ENCODE data around the gene CEP295NL.
"Not testable (repeated sequence)": the region's sequence is repeated elsewhere in the genome, so short reads cannot be mapped to it uniquely, and the experiment has no call there.

Gene CEP295NL

DNA sequence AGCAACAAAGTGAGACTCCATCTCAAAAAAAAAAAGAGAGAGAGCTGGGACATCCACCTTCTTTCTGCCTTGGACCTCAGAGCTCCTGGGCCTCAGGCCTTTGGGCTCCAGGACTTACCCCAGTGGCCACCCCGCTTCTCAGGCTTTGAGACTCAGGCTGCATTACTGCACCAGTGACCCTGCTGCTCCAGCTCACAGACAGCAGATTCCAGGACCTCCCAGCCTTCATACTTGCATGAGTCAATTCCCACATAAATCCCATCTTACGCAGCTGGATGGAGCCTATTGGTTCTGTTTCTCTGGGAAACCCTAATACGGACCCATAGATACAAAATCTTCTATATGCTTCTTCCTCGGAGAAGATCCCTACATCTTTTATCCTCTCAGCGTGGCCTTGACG, 2.1 kb upstream of the CEP295NL start:
- DNase-seq: no peak

GRCh38 chr17:78904371-78904770, 1.4 kb upstream of the CEP295NL start:
- DNase-seq: no peak

GRCh38 chr17:78902231-78902630, 770 bp downstream of the CEP295NL start:
- not testable (repeated sequence) for DNase-seq

DNA sequence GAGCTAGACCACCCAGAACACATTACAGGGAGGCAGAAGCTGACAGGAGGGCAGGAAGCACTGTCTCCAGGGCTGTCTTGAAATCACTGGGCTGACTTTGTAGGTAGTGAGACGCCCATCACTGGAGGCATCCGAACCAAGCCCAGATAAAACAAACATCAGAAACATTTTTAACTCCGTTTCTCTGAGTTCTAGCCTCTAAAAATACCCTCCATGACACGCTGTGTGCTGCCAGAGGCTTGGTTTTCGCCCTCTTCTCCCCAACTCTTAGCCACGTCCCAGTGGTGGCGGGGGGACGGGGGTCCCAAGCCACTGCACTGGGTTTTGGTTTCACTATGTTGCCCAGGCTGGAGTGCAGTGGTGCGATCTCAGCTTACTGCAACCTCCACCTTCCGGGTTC, 1.2 kb downstream of the CEP295NL start:
- no peak for DNase-seq

- no peak for DNase-seq
These were observed 2.2 kb downstream of the CEP295NL start for GRCh38 chr17:78900816-78901215.

DNA sequence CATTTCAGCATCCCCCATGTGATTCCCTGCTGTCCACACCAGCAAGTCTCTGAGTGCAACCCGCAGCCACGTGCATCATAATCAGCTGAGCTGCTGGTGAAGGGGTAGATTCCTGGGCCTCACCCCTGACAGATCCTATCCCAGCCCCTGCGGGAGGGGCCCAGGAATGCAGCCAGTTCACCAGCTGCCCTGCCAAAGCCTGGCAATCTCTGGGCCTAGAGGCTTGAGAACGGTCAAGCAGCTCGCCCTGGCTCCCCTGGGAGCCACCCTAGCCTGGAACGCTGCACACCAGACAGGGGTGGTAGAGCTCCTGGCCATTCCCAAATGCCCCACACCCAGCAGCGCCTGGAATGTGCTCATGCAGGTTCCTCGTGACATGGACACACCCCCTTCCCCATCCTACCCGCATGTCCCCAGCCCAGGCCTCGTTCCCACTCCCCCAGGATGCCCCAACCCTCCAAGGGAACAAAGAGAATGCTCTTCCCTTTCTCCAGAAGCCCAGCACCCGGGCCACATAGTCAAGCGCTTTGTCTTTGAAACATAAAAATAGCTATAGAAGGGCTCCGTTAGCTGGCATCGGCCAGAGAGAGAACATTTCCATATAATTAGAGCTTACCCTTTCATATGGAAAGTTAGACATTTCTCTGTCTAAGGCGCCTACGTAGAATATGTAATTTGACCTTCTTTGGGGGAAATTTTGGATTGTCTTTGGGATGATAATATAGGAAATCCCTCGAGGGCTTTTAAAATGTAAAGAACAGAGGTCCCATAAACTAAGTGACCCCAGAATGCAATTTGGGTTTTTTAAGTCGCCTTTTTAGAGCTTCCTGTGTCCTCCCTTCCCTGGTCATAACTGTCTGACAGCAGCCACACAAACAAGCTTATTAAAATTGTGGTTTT, 3.4 kb downstream of the CEP295NL start:
- no peak for DNase-seq

- no peak for DNase-seq
These were observed 4.1 kb downstream of the CEP295NL start for GRCh38 chr17:78898947-78899346.

DNA sequence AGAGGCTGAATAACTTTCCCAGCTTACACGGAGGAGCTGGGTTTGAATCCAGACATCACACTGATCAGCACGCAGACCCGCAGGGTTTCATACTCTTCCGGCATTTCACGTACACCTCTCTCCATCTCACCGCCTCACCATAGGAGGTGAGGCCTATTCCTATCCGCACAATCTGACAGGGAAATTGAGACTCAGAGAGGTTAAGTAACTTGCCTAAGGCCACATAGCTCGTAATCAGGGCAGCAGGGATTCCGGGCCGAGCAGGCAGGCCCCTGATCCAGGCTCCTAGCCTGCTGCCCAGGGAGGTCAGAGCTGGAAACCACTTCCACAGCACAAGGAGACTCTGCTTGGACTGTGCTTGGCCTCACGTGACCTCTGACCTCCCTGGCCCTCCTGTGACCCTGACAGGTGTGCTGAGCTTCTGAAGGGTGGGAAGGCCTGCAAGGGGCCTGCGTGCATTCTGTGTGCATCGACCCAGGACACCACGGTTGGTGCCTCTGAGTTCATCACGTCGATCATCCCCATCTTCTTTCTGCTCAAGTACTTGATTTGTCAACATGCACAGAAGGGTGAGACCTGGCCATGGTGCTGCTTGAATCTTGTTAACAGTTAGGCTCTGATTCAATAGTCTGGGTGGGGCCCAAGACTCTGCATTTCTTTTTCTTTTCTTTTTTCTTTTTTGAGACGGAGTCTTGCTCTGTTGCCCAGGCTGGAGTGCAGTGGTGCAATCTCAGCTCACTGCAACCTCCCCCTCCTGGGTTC, 4.7 kb downstream of the CEP295NL start:
- DNase-seq: no peak

DNA sequence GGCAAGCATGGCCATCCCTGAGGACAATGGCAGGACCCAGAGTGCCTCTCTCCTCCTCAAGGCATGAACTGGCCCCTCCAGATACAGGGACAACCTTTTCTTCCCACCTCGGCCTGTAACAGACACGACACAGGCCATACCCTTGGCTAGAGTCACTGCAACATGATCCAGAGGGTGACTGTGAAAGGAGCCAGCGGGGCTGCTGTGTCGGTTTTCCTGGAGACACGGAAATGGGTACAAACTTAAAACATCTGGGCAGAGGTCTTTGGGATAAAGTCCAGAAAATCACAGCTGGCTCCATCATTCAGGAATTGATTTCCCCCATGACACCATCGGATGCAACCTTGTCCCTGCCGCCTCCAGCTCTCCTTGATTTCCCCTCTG, 5.3 kb downstream of the CEP295NL start:
- DNase-seq: no peak

DNA sequence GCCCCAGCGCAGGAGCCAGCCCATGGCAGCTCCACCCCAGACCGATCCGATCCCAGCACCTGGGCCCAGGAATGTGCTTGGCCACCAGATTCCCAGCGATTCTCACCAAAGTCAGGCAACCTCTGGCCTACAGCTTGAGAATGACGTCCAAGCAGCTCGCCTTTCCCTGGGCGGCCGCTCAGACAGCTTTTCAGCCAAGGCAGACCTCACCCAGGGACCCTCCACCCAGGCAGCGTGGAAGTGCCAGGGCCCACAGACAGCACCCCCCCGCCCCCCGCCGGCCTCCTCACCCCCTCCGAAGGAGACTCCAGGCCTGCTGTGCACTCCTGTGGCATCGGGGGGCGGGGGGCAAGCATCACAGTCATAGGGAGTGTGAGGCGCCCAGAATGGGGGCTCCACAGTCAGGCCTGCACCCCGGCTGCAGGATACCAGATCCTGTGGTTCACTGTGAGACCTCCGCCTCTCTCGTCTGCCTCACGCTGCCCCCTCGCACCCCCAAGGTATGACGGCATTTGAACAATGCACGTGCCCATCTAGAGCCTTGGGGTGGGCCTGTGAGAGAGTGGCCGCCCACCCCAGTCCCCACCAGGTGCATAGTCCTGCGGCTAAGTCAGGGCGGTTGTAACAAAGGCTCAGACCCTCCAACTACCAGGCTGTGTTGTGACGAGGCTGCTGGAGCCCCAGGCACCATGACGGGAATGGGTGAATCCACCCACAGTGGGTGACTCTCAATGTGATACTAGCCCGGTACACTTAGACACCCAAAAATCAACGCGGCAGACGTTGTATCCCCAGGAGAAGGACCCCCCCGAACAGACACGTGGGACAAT, 6.0 kb downstream of the CEP295NL start:
- DNase-seq: no peak

DNA sequence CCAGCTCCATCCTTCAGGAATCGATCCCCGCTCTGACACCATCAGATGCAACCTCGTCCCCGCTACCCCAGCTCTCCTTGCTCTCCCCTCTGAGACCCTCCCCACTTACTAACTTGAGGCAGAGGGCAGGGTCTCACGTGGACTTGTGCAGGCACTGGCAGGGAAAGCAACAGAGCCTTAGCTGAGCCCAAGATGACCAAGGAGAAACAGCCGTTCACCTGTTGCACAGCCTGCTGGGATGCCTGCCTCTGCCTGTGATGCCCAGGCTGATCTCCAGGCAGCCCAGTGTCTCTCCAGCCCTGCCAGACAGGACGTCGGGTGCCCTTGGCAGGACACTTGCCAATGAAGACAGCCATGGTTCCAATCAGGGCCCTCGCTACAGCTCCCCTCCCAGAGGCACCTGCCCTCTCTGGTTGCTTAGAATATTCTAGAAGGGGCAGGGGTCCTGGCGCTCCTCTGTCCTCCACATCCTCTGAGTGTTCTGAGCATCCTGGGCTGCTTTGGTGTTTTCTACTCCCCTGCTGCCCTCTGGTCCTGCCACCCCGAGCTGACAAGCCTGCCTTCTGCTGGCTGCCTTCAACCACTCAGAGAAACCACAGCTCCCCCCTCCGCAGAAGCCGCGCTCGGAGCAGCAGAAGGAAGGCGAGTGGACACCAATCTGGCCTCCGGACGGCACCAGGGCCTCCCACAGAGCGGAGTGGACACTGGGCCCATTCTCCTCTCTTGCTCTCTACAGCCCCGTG, 6.7 kb downstream of the CEP295NL start:
- no peak for DNase-seq

- no peak for DNase-seq
These were observed 7.7 kb downstream of the CEP295NL start for GRCh38 chr17:78895322-78895721.

- DNase-seq: no peak
These were observed 9.3 kb downstream of the CEP295NL start for GRCh38 chr17:78893684-78894083.

GRCh38 chr17:78892936-78893379, 10.0 kb downstream of the CEP295NL start:
- DNase-seq: no peak

- DNase-seq: no peak
These were observed 10.5 kb downstream of the CEP295NL start for GRCh38 chr17:78892520-78892919.

GRCh38 chr17:78892062-78892456, 10.9 kb downstream of the CEP295NL start:
- no peak for DNase-seq

DNA sequence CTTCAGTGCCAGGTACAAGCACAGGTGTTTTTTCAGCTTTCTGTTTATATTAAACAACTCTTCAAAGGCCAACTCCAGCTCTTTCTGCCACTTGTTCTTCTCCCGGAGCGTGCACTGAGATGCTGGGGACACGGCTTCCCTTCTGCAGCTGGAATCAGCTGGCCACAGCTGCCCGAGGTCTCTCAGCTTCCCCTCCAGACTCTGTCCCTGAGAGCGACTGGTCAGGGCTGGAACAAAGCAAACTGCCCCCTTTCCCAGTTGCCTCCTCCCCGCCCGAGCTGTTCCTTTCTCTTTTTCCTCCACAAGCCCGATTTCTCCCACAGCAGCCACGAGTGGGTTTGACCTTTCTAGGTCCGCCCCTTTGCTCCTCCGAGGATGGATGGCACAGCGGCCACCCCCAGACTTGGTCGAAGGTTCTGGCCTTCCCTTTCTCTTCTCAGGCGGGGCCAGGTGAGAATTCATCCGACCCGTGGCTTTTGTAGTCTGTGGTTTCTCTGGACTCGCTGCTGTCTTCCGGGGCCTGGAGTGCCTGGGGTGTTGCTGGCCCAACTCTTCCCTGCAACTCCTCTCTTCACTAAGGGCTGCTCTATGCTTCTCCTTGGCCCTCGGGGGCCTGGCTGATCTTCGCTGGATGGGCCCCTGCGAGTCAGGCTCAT, 11.5 kb downstream of the CEP295NL start:
- no peak for DNase-seq

DNA sequence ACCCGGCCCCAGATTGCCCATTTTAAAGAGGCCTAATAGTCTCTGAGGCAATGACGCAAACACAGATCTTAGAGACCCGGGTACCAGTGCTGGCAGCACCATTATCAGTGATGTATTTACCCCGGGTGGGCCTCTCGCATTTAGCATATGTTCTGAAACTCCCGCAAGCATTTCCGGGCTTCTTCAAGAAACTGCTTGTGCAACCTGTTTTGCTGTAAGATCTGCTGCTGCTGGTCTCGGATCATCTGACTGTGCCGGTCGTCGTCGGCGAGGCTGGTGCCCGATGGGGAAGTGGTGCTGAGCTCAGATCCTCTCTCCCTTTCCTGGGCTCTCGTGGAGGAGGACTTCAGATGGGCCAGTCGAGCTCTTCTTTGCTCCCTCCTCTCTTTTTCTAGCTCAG, 12.5 kb downstream of the CEP295NL start:
- no peak for DNase-seq

DNA sequence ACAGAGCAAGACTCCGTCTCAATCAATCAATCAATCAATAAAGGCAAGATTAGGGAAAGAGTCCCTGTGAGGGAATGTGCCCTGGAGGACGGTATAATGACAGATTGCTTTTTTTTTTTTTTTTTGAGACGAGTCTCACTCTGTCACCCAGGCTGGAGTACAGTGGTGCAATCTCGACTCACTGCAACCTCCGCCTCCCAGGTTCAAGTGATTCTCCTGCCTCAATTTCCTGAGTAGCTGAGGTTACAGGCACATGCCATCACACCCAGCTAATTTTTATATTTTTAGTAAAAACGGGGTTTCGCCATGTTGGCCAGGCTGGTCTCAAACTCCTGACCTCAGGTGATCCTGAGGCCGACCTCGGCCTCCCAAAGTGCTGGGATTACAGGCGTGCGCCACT, 12.9 kb downstream of the CEP295NL start:
- not testable (repeated sequence) for DNase-seq

DNA sequence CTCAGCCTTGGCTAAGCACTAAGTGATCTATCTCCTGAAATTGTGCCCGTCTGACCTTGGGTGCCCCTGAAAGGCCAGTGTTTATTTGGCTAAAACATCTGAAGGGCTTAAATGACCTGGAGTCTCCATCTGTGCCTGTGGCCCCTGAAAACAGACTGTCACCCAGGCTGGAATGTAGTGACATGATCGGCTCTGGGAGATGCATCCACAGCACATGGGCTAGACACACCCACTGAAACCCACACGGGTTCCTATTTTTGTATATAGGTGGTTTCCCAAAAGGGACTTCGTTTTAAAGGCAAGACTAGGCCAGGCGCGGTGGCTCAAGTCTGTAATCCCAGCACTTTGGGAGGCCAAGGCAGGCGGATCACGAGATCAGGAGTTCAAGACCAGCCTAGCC, 13.5 kb downstream of the CEP295NL start:
- peak; percentile 48 for DNase-seq

GRCh38 chr17:78888941-78889518, 14.0 kb downstream of the CEP295NL start:
- peak; percentile 95 for DNase-seq

- no peak for DNase-seq
These were observed 16.0 kb downstream of the CEP295NL start for GRCh38 chr17:78886954-78887353.
